Stimulated activated CD4-positive, alpha-beta T cell treated with anti-CD3 and anti-CD28 coated beads, Interleukin-2, amount 100 ng/mL, for 48 hours (primary cell): ENCODE measurements around the gene CFAP73.
A peak's percentile ranks its signal among the peaks of the same experiment; 100 is the strongest.

Experiments used
- DNase-seq, 2 donors: peaks; one replicate each; pipeline ENCODE4 v3.0.0-alpha.2; 2020

CFAP73 gene

GRCh38 chr12:113167868-113168267, 18.3 kb downstream of the CFAP73 start:
- no peak for DNase-seq

DNA sequence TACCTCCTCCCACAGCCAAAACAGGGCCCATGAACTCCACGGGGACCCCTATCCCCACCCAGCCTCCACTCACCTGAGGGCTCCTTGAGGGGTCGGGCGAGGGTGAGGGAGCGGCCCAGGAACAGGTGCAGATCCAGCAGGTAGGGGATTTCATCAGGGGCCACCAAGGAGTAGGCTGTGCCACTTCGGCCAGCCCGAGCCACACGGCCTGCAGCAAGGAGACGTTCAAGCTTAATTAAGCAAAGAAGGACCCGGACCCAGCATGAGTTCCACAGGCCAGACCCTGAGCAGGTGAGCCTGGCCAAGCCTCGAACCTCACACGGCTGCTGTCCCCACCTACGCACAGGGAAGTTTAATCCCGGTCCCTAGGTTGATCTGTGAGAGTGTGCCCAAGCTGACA, 20.2 kb downstream of the CFAP73 start:
- no peak for DNase-seq

DNA sequence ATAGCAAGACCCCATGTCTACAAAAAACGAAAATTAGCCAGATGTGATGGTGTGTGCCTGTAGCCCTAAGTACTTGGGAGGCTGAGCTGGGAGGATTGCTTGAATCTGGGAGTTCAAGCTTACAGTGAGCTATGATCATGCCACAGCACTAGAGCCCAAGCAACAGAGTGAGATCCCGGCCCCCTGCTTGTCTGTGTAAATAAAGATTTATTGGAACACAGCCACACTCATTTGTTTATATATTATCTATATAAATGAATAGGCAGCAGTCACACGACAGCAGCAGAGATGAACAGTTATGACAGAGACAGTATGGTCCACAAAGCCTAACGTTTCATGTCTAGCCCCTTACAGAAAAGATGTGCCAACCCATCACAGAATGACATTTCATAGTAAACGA, 20.9 kb downstream of the CFAP73 start:
- no peak for DNase-seq

GRCh38 chr12:113170926-113171325, 21.4 kb downstream of the CFAP73 start:
- no peak for DNase-seq

GRCh38 chr12:113171543-113171942, 22.0 kb downstream of the CFAP73 start:
- no peak for DNase-seq

GRCh38 chr12:113172185-113172584, 22.7 kb downstream of the CFAP73 start:
- no peak for DNase-seq

- no peak for DNase-seq
These were observed 23.7 kb downstream of the CFAP73 start for GRCh38 chr12:113173081-113173698.

DNA sequence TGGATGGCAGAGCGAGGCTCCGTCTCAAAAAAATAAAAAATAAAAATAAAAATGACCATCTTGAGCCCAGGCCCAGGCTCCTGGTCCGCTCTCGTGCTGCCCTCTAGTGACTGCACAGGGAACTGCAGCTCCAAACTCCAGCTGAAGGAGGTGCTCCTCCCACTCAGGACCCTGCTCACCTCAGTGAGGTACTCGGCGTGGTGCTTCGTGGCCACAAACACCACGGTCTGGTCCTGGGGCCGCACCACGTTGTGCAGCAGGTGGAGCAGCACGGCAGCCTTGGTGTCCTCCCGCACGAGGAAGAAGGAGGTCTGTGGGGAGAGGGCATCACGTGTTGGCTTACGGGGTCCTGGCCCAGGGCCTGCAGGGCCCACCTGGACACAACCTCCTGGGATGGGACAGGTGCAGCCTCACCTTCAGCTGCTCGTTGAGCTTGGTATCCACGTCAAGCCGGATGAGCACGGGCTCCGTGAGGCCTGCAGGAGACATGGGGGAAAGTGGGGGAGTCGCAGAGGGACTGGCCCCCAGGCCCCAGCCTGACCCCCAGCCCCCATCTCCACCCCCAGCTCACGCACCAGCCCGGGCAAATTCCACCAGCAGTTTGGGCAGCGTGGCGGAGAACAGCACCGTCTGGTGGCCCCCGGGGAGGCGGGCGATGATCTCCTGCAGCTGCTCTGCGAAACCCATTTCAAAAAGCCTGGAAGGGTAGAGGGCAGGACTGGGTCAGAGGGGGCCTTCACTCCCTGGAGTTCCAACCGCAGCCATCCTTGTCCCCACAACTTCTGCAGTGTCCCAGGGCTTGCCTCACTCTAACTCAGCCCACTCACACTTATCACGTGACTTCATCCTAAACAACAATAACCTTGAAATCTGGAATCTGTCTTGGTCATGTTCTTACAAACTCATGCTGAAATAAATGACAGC, 25.2 kb downstream of the CFAP73 start:
- DNase-seq: peak; percentile 83 to 84

- no peak for DNase-seq
These were observed 29.5 kb downstream of the CFAP73 start for GRCh38 chr12:113179023-113179422.

- no peak for DNase-seq
These were observed 30.8 kb downstream of the CFAP73 start for GRCh38 chr12:113180333-113180732.

GRCh38 chr12:113181975-113182374, 32.5 kb downstream of the CFAP73 start:
- DNase-seq: no peak

DNA sequence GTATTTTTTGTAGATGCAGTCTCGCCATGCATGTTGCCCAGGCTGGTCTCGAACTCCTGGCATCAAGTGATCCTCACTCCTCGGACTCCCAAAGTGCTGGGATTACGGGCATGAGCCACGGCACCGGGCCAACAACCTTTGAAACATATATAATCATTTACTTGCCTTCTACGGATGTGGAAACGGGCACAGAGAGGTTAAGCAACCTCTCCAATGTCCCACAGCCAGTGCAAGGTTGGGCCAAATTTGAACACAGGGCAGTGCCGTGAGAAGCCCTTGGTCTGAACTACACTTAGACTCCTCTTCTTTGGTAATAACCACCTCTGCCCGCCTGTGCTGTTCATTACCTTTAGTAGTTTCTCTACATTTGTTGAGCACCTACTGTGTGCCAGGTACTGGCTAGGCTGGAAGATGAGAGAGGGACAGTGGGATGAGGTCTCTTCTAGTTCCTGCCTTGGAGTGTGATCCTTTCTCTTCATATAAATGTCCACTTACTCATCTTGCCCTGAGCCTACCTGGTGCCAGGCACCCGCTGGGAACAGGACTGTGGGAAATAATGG, 33.6 kb downstream of the CFAP73 start:
- DNase-seq: no peak

DNA sequence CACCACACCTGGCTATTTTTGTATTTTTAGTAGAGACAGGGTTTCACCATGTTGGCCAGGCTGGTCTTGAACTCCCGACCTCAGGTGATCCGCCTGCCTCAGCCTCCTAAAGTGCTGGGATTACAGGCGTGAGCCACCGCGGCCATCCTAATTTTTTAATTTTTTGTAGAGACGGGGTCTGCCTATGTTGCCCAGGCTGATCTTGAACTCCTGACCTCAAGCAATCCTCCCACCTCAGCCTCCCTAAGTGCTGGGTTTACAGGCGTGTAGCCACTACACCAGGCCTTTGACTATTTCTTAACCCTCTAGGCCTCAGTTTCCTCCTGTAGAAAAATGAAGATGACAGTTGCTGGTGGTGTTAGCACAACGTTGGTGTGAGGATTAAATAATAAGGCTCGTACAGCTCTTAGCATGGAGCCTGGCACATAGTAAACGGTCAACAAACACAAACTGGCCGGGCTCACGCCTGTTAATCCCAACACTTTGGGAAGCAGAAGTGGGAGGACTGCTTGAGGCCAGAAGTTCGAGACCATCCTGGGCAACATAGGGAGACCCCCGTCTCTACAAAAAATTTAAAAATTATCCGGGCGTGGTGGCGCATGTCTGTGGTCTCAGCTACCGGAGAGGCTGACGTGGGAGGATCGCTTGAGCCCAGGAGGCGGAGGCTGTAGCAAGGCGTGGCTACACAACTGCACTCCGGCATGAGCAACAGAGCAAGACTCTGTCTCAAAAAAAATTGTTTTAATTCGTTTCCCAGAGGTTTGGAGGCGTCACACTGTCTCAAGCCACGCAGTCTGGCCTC, 34.8 kb downstream of the CFAP73 start:
- no peak for DNase-seq

- peak; percentile 78 to 81 for DNase-seq
These were observed 35.3 kb downstream of the CFAP73 start for GRCh38 chr12:113184900-113185179.

DNA sequence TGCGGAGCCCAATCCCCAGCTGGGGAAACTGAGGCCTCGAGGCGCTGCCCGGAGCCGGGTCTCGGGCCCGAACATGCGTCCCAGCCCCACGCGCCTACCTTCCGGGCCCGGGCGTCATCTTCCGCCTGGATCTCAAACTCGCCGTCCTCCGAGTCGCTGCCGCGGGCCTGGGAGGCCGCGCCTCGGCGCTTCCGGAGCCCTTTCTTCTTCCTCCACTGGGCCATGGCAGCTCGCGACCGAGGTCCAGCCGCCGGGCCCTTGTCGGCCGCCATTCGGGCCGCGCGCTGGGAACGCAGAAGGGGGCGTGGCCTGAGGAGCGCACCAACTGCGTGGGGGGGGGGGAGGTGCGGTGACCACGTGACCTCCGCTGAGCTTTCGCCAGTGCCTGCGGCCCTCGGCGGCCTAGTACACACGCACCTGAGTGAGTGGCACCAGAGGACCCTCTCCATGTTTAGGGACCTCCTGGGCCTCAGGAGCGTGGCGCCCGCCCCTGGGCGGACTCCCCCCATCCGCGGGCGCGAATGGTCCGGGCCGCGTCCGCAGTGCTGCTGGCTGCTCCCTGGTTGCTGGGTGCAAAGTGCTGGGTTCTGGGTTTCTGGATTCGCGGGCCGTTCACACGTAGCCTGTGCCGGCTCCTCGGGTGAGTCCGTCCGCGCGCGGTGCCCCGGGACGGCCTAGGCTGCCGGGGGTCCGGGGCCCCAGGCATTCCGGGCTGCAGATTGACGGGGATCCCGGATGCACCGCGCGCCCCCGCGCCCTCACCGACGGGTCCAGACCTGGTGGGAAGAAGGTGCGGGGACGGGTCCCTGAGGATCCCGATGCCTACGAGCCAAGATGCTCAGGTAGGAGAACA, 35.9 kb downstream of the CFAP73 start, which contains the start of the genes DDX54 and RITA1:
DDX54 (minus strand) TSS at position 299 of the 853 bp plus-strand sequence; CDS start at position 272, 27 bp downstream.
RITA1 (plus strand) TSS at position 542 of the 853 bp plus-strand sequence. CDS start 1,026 bp downstream, outside the sequence.
- DNase-seq: peak; percentile 77 to 81

DNA sequence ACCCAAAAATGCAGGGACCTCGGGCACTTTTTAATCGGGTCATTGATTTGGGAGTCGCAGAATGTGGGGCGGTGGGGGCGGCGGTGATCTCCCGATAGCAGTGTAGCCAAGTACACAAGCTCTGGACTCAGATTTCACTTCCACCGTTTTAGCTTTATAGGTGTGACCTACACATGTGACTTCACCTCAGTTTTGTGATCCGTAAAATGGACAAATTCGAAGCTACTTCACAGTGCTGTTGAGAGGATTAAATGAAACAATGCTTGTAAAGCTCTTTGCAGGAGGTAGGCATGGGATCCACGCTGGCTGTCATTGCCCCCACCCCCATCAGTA, 36.5 kb downstream of the CFAP73 start:
- no peak for DNase-seq

DNA sequence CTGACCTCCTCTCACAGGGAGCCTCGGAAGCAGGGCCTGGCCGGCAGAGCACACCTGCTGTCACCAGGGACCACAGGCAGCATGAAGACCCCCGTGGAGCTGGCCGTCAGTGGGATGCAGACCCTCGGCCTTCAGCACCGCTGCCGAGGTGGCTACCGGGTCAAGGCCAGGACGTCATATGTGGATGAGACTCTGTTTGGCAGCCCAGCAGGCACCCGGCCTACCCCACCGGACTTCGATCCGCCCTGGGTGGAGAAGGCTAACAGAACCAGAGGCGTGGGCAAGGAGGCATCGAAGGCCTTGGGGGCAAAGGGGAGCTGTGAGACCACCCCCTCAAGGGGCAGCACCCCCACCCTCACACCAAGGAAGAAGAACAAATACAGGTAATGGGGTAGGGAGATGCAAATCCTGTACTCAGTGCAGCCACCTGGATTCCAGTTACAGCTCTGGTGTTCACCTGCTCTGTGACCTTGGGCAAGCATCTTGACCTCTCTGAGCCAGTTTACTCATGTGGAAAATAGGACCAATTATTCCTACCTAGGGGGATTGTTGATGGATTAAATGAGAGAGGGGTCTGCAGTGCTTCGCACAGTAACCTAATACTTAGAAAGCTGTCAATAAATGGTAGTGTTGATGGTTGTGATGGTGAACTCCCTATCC, 37.3 kb downstream of the CFAP73 start:
- DNase-seq: no peak

DNA sequence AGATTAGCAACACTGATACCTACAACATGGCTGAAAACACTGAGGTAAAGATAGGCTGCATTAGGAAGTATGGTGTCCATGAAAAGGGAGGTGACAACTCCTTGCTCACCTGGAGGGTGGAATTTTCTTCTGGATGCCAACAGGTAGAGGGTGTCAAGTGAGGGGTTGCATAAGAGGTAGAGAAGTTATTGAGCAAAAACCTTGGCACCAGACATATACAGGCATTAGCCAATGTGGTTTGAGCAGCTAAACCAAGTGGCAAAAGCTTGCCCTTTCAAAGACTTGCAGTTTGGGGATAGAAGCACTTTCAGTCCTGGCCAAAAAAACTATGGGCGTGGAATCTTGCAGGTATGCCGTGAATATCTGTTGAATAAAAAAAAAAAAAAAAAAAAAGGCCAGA, 39.8 kb downstream of the CFAP73 start:
- DNase-seq: no peak

DNA sequence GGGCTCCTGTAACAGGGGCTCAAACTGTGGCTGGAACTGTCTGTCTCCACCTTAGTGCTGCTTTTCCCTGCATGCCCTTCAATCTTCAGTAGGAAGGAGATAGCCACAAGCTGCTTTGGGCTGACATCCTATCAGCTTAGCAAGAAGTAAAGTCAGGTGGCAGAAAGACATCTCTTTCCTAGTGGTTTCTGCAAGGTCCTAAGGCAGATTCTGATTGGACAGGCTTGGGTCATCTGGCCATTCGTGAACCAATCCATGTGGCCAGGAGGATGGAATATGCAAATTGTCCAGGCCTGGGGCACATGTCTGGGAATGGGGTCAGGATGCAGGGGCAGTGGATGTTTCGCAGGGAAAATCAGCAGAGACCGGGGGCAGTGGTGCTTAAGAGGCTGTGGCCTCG, 41.2 kb downstream of the CFAP73 start:
- no peak for DNase-seq

DNA sequence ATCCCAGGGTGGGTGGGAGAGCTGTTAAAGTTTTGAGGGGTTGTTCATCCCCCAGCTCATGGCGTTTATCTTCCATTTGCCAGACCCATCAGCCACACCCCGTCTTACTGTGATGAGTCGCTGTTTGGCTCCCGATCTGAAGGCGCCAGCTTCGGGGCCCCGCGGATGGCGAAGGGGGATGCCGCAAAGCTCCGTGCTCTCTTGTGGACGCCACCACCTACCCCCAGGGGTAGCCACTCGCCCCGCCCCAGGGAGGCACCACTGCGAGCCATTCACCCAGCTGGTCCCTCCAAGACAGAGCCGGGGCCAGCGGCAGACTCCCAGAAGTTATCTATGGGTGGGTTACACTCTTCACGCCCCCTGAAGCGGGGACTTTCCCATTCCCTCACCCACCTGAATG, 41.7 kb downstream of the CFAP73 start:
- DNase-seq: no peak

- no peak for DNase-seq
These were observed 45.5 kb downstream of the CFAP73 start for GRCh38 chr12:113194971-113195391.

GRCh38 chr12:113195598-113195997, 46.1 kb downstream of the CFAP73 start:
- no peak for DNase-seq
